Naive thymus-derived CD4-positive, alpha-beta T cell (primary cell): Measurements from ENCODE around the gene DENND1A. TPM values are rescaled to one million over a fixed set of nuclear protein-coding genes. Genes with fewer than 3 reads are reported as not detected.

Experiments used
- ATAC-seq: fragments of 150-1000 bp; cut with Tn5 transposase; 2 replicates; pipeline ENCODE4 v1.10.0; 2021; ENCODE audit warnings: mild to moderate bottlenecking, moderate library complexity
- CTCF ChIA-PET: fragments of 350-600 bp; sonication (Branson Sonifier 250); formaldehyde crosslinking; loops from one replicate; lab custom pipeline; 2021; ENCODE audit warnings: antibody characterized with exemption; lab: Charles Lee
- POLR2A ChIA-PET: fragments of 350-600 bp; sonication (Branson Sonifier 250); formaldehyde crosslinking; loops from one replicate; lab custom pipeline; 2021; ENCODE audit warnings: antibody characterized with exemption, inconsistent platforms; lab: Charles Lee
- DNase-seq, 9 donors: peaks; one replicate each; pipeline versions ENCODE4 v3.0.0 to v3.0.0-alpha.2; 2020 to 2022; ENCODE audit warnings: mixed read lengths in 1 of 9
- H3K27ac ChIP-seq: one replicate; pipeline ENCODE4 v1.7.0; 2013; ENCODE audit warnings: mild to moderate bottlenecking, low read depth, low read length, moderate library complexity
- H3K27me3 ChIP-seq, 2 donors: one replicate each; pipeline ENCODE4 v1.7.0; 2013; ENCODE audit warnings: low read length in 2 of 2, mild to moderate bottlenecking in 2 of 2, moderate library complexity in 2 of 2; ENCODE audit not compliant: control insufficient read depth in 2 of 2, insufficient read depth in 2 of 2
- H3K36me3 ChIP-seq, 3 experiments: 1 replicate in 2 of 3; 2 replicates in 1 of 3; pipeline ENCODE4 v1.7.0; 2013; ENCODE audit warnings: low read length in 3 of 3, mild to moderate bottlenecking in 3 of 3, moderate library complexity in 1 of 3; ENCODE audit not compliant: insufficient read depth in 3 of 3, control insufficient read depth in 2 of 3
- H3K4me1 ChIP-seq, 2 donors: one replicate each; pipeline ENCODE4 v1.7.0; 2013; ENCODE audit warnings: low read length in 2 of 2, mild to moderate bottlenecking in 2 of 2, moderate library complexity in 1 of 2; ENCODE audit not compliant: control insufficient read depth in 2 of 2, insufficient read depth in 2 of 2
- H3K4me3 ChIP-seq: 2 replicates; pipeline ENCODE4 v1.7.0; 2013; ENCODE audit warnings: mild to moderate bottlenecking, low read length
- H3K9me3 ChIP-seq, 3 experiments: 1 replicate in 2 of 3; 2 replicates in 1 of 3; pipeline ENCODE4 v1.7.0; 2013; ENCODE audit warnings: low read length in 3 of 3; ENCODE audit not compliant: control insufficient read depth in 2 of 3
- H3K27ac Mint-ChIP-seq, 9 donors: one replicate each; pipeline ENCODE4 v1.8.0; 2020 to 2022; ENCODE audit warnings: mixed read lengths in 9 of 9, mild to moderate bottlenecking in 8 of 9, moderate library complexity in 5 of 9, inconsistent platforms in 2 of 9
- H3K27me3 Mint-ChIP-seq, 5 donors: one replicate each; pipeline ENCODE4 v1.8.0; 2021 to 2022; ENCODE audit warnings: mixed read lengths in 5 of 5, mild to moderate bottlenecking in 1 of 5
- H3K36me3 Mint-ChIP-seq, 5 donors: one replicate each; pipeline ENCODE4 v1.8.0; 2020 to 2022; ENCODE audit warnings: mixed read lengths in 5 of 5, mild to moderate bottlenecking in 3 of 5, inconsistent platforms in 1 of 5
- H3K4me1 Mint-ChIP-seq, 7 donors: one replicate each; pipeline ENCODE4 v1.8.0; 2020 to 2022; ENCODE audit warnings: mixed read lengths in 7 of 7, mild to moderate bottlenecking in 3 of 7, inconsistent platforms in 1 of 7
- H3K4me3 Mint-ChIP-seq, 10 donors: one replicate each; pipeline ENCODE4 v1.8.0; 2020 to 2022; ENCODE audit warnings: mild to moderate bottlenecking in 10 of 10, mixed read lengths in 10 of 10, moderate library complexity in 6 of 10, inconsistent platforms in 2 of 10
- H3K9me3 Mint-ChIP-seq, 11 donors: one replicate each; pipeline ENCODE4 v1.8.0; 2020 to 2022; ENCODE audit warnings: mixed read lengths in 11 of 11, mild to moderate bottlenecking in 4 of 11, inconsistent platforms in 1 of 11, moderate library complexity in 1 of 11
- intact Hi-C, 2 donors: fragments of 100-400 bp; cut with micrococcal nuclease; formaldehyde crosslinking; loops; one replicate each; pipeline ENCODE4 v1.15.1; 2023
- polyA plus RNA-seq, 2 donors: library from polyadenylated mRNA; unstranded; fragments of 300-500 nt; fragmentation: Illumina TruSeq; gene quantifications; one replicate each; pipeline ENCODE4 v1.2.3, GENCODE V29; 2021
- total RNA-seq, 6 experiments: library from RNA in 5 of 6; stranded (reverse) in 5 of 6; gene quantifications; 1 replicate in 5 of 6; 2 replicates in 1 of 6; pipeline ENCODE4 v1.2.3 and lab custom pipeline; 2021 to 2026

The DENND1A gene
- total and polyA plus RNA-seq, 7 experiments from 2014 or later = 4.6 to 41.1 (median 16.5) TPM

GRCh38 chr9:123424552-123425225, 505.2 kb downstream of the DENND1A start:
- ChIA-PET CTCF (no interaction called here), POLR2A (no interaction called here)
- H3K4me1 Mint-ChIP-seq = peaks cover 0 to 14% (median 0%) of the 10 kb centered on the region in 7 donors
- Histone ChIP-seq H3K4me1 (no peaks in the 10 kb centered on the region), H3K4me3 (no peak overlapping the region), H3K27ac (no peak overlapping the region), H3K36me3 (peaks cover 0 to 22% (median 0%) of the 10 kb centered on the region in 3 experiments), H3K27me3 (no peaks in the 10 kb centered on the region), H3K9me3 (no peaks in the 10 kb centered on the region)
- no peaks in the 10 kb centered on the region for H3K27me3 Mint-ChIP-seq
- no peak for ATAC-seq
- no peak overlapping the region for H3K27ac Mint-ChIP-seq
- peaks cover 0 to 3% (median 0%) of the 10 kb centered on the region in 11 donors for H3K9me3 Mint-ChIP-seq
- H3K36me3 Mint-ChIP-seq = peaks cover 2 to 38% (median 8%) of the 10 kb centered on the region in 5 donors
- DNase-seq = no peak
- H3K4me3 Mint-ChIP-seq = no peak overlapping the region
- intact Hi-C loops = no loop called here

GRCh38 chr9:123424131-123424530, 505.8 kb downstream of the DENND1A start:
- no peak overlapping the region for H3K4me3 Mint-ChIP-seq
- H3K4me1 ChIP-seq = no peaks in the 10 kb centered on the region
- ATAC-seq (no peak), DNase-seq (no peak)
- POLR2A ChIA-PET = interaction anchor here (0.6 kb wide), 1 partner anchor 18 kb away, joined by 3 read pairs; no protein-coding TSS in a partner anchor
- peaks cover 0 to 16% (median 0%) of the 10 kb centered on the region in 7 donors for H3K4me1 Mint-ChIP-seq
- H3K27ac Mint-ChIP-seq = no peak overlapping the region
- no peak overlapping the region for H3K4me3 ChIP-seq
- CTCF ChIA-PET = no interaction called here
- H3K36me3 Mint-ChIP-seq = peaks cover 0 to 35% (median 6%) of the 10 kb centered on the region in 5 donors
- no peaks in the 10 kb centered on the region for H3K9me3 ChIP-seq
- H3K36me3 ChIP-seq = peaks cover 0 to 27% (median 0%) of the 10 kb centered on the region in 3 experiments
- no peak overlapping the region for H3K27ac ChIP-seq
- intact Hi-C loops = no loop called here
- peaks cover 0 to 3% (median 0%) of the 10 kb centered on the region in 11 donors for H3K9me3 Mint-ChIP-seq
- no peaks in the 10 kb centered on the region for H3K27me3 Mint-ChIP-seq
- H3K27me3 ChIP-seq = no peaks in the 10 kb centered on the region

GRCh38 chr9:123423311-123423640, 506.6 kb downstream of the DENND1A start:
- Histone ChIP-seq H3K4me3 (no peak overlapping the region), H3K27ac (no peak overlapping the region), H3K4me1 (no peaks in the 10 kb centered on the region), H3K27me3 (no peaks in the 10 kb centered on the region), H3K36me3 (peaks cover 0 to 30% (median 0%) of the 10 kb centered on the region in 3 experiments), H3K9me3 (no peaks in the 10 kb centered on the region)
- H3K4me3 Mint-ChIP-seq = no peak overlapping the region
- intact Hi-C loops = no loop called here
- no peaks in the 10 kb centered on the region for H3K9me3 Mint-ChIP-seq
- no peak for ATAC-seq
- ChIA-PET CTCF (no interaction called here), POLR2A (no interaction called here)
- peaks cover 0 to 34% (median 7%) of the 10 kb centered on the region in 5 donors for H3K36me3 Mint-ChIP-seq
- no peak for DNase-seq
- H3K27me3 Mint-ChIP-seq = no peaks in the 10 kb centered on the region
- H3K4me1 Mint-ChIP-seq = peaks cover 0 to 16% (median 0%) of the 10 kb centered on the region in 7 donors
- H3K27ac Mint-ChIP-seq = peak overlapping the region in 1 of 9 donors; percentile 10

- ATAC-seq (no peak), DNase-seq (no peak)
- peaks cover 0 to 30% (median 0%) of the 10 kb centered on the region in 3 experiments for H3K36me3 ChIP-seq
- H3K36me3 Mint-ChIP-seq = peaks cover 0 to 31% (median 11%) of the 10 kb centered on the region in 5 donors
- H3K27ac Mint-ChIP-seq = no peak overlapping the region
- no peaks in the 10 kb centered on the region for H3K9me3 Mint-ChIP-seq
- no peak overlapping the region for H3K4me3 Mint-ChIP-seq
- peaks cover 0 to 16% (median 0%) of the 10 kb centered on the region in 7 donors for H3K4me1 Mint-ChIP-seq
- CTCF ChIA-PET = no interaction called here
- no peak overlapping the region for H3K27ac ChIP-seq
- H3K4me3 ChIP-seq = no peak overlapping the region
- H3K9me3 ChIP-seq = no peaks in the 10 kb centered on the region
- no peaks in the 10 kb centered on the region for H3K27me3 Mint-ChIP-seq
- POLR2A ChIA-PET = no interaction called here
- no peaks in the 10 kb centered on the region for H3K4me1 ChIP-seq
- intact Hi-C loops = no loop called here
- no peaks in the 10 kb centered on the region for H3K27me3 ChIP-seq
Measured at GRCh38 chr9:123422635-123423310, 507.2 kb downstream of the DENND1A start.

GRCh38 chr9:123421801-123422455, 508.0 kb downstream of the DENND1A start:
- H3K4me1 Mint-ChIP-seq = peaks cover 0 to 16% (median 0%) of the 10 kb centered on the region in 7 donors
- H3K4me3 Mint-ChIP-seq = no peak overlapping the region
- ChIA-PET CTCF (no interaction called here), POLR2A (no interaction called here)
- Histone ChIP-seq H3K36me3 (peaks cover 0 to 24% (median 0%) of the 10 kb centered on the region in 3 experiments), H3K27ac (no peak overlapping the region), H3K4me3 (no peak overlapping the region), H3K4me1 (no peaks in the 10 kb centered on the region), H3K27me3 (no peaks in the 10 kb centered on the region), H3K9me3 (no peaks in the 10 kb centered on the region)
- DNase-seq (no peak), ATAC-seq (no peak)
- no peaks in the 10 kb centered on the region for H3K9me3 Mint-ChIP-seq
- no peaks in the 10 kb centered on the region for H3K27me3 Mint-ChIP-seq
- H3K36me3 Mint-ChIP-seq = peaks cover 0 to 25% (median 15%) of the 10 kb centered on the region in 5 donors
- intact Hi-C loops = no loop called here
- no peak overlapping the region for H3K27ac Mint-ChIP-seq

- Mint-ChIP-seq H3K27ac (no peak overlapping the region), H3K4me1 (peaks cover 0 to 14% (median 0%) of the 10 kb centered on the region in 7 donors), H3K9me3 (no peaks in the 10 kb centered on the region), H3K27me3 (no peaks in the 10 kb centered on the region), H3K4me3 (no peak overlapping the region), H3K36me3 (peaks cover 0 to 27% (median 15%) of the 10 kb centered on the region in 5 donors)
- H3K27ac ChIP-seq = no peak overlapping the region
- no peak overlapping the region for H3K4me3 ChIP-seq
- no peaks in the 10 kb centered on the region for H3K27me3 ChIP-seq
- intact Hi-C loops = no loop called here
- no peaks in the 10 kb centered on the region for H3K9me3 ChIP-seq
- POLR2A ChIA-PET = no interaction called here
- CTCF ChIA-PET = no interaction called here
- H3K36me3 ChIP-seq = peaks cover 0 to 24% (median 0%) of the 10 kb centered on the region in 3 experiments
- ATAC-seq = no peak
- no peaks in the 10 kb centered on the region for H3K4me1 ChIP-seq
- DNase-seq = no peak
Measured at GRCh38 chr9:123421186-123421585, 508.7 kb downstream of the DENND1A start.
